ENCODE measurements around the gene FAM163A.

FAM163A gene

DNA sequence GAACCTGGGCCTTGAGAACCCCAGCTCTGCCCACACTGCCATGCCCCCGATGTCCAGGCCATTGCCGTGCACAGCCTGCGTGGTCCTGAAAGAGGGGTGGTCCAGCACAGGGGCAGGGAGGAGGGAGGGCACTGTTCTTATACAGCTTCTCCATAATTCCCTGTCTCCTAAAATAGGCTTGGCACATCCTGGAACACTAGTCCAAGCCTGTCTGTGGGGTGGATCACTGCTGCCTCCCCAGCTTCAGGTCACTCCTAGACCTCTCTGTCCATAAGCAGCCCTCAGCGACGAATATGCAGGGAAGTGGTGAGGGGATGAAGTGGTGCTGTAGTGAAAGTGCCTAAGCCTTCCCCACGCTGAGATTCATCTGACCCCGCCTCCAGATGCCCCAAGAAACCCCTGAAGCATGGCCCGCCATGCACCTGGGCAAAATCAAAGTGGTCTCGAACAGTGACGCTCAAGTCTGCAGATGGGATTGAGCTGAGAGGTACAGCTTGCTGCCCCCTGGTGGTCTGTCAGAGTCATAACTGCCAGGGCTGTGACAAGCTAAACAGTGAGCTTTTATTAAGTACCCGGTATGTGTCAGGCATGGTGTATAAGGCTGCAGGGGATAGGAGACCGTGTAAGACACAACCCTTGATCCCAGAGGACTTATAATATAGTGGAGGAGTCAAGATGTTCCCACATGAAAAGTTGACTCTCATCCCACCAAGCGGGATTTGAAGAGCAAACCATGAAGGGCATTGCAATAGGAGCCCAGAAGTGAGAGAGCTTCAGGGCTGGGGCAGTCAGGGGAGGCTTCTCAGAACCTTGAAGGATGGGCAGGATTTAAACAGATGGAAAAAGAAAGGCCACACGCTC lies 66.6 kb downstream of the FAM163A start:
- TF ChIP-seq POLR2A (IDR thresholded peaks at IDR 0.05; ENCODE audit: low read depth, low read length): no peak
- DNase-seq (ENCODE audit: insufficient read length, low spot score) (peak; percentile 66), FAIRE-seq (no peak)

DNA sequence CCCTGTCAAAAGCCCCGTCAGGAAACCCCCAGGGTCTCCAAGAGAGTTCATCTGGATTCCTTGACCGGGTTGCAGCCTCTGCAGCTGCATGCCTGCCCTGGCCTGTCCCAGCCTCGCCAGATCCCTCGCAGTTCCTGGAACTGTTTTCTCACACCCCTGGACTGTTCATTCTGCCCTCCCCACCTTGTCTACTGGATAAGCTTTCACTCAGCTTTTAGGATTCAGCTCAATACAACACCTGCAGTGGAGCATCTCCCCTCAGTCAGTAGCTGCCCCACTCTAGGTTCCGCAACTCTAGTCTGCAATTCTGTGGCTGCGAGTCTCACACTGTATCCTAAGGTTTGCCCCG lies 67.2 kb downstream of the FAM163A start:
- FAIRE-seq (no peak), DNase-seq (ENCODE audit: insufficient read length, low spot score) (no peak)
- no peak for TF ChIP-seq POLR2A (IDR thresholded peaks at IDR 0.05; ENCODE audit: low read depth, low read length)

DNA sequence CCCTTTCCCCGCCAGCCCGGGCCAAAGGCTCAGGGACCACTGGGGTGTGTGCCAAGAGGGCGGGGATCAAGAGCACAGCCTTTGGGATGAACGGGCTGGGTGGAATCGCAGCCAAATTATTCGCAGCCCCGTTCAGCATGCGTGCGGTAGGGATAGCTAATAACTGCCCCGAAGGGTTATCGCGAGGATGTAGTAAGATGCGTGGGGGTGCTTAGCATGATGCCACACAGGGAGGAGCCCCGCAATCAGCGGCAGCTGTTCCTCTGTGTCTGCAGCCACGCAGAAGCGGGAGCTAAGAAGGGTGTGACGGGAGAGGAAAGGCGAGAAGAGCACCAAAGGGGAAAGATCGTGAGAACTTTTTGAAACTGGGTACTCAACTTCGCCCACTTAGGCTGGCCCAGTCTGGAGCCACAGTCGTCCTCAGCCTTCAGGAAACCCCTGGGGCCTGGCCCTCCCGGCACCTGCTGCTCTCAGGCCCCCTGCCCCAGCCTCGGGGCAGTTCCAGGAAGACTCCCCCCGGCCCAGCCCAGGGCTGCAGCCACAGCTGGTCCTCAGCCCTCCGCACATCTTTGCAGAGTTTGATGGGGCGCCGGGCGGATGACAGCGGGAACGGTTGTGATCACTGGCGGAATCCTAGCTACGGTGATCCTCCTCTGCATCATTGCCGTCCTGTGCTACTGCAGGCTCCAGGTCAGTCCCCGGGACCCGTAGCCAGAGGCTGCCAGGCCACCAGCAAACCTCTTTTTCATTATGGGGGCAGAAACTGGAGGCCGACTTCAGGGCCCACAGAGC lies 69.6 kb downstream of the FAM163A start:
- TF ChIP-seq POLR2A (IDR thresholded peaks at IDR 0.05; ENCODE audit: low read depth, low read length): no peak
- FAIRE-seq (no peak), DNase-seq (ENCODE audit: insufficient read length, low spot score) (no peak)

DNA sequence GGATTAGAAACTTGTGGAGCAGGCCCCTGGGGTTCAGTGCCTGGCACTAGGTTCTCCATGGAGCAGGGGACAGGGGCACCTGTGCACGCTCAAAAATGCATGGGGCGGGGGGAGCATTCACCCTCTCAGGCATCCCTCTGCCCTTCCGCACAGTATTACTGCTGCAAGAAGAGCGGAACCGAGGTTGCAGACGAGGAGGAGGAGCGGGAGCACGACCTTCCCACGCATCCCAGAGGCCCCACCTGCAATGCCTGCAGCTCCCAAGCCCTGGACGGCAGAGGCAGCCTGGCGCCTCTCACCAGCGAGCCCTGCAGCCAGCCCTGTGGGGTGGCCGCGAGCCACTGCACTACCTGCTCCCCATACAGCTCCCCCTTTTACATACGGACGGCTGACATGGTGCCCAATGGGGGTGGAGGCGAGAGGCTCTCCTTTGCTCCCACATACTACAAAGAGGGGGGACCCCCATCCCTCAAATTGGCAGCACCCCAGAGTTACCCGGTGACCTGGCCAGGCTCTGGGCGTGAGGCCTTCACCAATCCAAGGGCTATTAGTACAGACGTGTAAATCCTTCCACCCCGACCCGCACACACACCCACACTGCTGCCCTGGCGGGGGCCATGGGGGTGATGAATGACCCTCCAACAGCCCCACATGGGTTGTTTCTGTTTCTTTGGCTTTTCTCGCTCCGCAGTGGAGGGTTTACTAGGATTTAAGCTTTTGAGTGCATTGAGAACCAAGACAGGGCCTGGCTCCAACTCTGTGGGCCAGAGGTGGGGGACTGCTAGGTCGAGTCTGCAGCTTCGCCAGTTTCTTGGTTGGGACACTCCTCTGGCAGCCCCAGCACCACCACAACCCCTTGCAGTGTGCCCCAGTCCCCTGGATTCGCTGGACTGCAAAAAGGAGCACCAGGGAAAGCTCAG lies 70.8 kb downstream of the FAM163A start:
- no peak for TF ChIP-seq POLR2A (IDR thresholded peaks at IDR 0.05; ENCODE audit: low read depth, low read length)
- FAIRE-seq: no peak
- no peak for DNase-seq (ENCODE audit: insufficient read length, low spot score)

DNA sequence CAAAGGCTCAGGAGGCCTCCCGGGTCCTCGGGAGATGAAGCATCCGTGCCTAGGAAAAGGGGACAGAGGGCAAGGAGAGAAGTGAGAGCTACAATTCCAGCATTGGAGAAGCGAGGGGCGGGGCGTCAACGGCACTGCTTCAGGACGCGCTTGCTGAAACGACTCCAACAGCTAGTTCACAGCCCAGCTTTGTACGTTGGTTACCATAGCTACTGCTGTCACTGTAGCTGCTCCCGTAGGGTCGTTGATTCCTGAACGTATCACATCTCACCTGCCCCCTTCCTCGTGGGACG lies 71.4 kb downstream of the FAM163A start:
- no peak for TF ChIP-seq POLR2A (IDR thresholded peaks at IDR 0.05; ENCODE audit: low read depth, low read length)
- DNase-seq (ENCODE audit: insufficient read length, low spot score) (peak; percentile 49), FAIRE-seq (no peak)

DNA sequence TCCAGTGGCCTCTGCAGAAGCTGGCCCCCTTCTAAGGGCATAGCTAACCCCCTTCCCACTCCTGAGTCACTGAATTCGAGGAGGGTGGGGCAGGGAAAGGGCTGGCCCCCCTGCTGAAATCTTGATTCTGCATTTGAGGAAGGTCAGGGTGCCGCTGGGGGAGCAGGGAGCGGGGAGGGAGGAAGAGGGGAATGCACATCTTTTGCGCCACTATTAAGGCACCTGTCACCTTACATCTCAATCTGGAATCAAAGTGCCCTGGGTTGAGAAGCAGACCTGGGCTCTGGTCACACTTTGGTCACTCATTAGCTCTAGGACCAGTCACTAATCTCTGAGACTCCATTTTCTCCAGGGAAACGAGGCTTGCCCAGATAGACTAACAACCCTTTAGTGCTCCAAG lies 72.5 kb downstream of the FAM163A start:
- TF ChIP-seq POLR2A (IDR thresholded peaks at IDR 0.05; ENCODE audit: low read depth, low read length): no peak
- DNase-seq (ENCODE audit: insufficient read length, low spot score): no peak
- FAIRE-seq: no peak

DNA sequence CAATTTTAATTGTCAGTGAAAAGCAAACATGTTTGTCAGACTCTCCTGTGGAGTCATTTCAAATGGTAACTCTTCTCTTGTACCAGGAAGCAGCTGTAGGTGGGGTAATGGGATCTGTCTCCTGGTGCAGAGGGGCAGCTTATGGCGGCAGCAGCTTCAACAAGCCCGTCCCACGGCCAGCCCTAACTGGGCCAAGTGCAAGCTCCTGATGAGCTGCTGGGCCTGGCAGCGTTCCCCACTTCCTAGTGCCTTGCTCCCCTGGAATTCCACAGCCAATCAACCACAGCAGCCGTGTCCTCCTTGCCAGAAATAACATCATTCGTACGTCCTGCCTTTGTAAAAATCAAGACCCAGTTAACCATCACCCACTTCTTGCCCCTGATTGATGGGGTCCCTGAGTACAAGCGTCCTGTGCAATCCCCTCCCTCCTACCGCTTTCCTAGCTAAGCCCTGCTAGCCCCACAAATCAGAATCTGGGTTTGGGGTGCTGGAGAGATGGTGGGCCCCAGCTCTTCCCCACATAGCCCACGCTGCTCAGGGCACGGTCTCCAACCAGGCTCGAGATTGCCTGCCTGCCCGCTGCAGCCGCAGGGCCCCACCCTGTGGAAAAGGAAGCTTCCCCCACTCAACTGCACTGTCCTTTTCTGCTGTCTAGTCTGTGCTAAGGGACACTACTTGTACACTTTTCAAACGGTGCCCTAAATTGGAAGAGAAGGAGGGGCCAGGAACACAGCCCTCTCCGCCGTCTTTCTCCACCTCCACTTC lies 73.3 kb downstream of the FAM163A start:
- no peak for TF ChIP-seq POLR2A (IDR thresholded peaks at IDR 0.05; ENCODE audit: low read depth, low read length)
- DNase-seq (ENCODE audit: insufficient read length, low spot score) (no peak), FAIRE-seq (no peak)

DNA sequence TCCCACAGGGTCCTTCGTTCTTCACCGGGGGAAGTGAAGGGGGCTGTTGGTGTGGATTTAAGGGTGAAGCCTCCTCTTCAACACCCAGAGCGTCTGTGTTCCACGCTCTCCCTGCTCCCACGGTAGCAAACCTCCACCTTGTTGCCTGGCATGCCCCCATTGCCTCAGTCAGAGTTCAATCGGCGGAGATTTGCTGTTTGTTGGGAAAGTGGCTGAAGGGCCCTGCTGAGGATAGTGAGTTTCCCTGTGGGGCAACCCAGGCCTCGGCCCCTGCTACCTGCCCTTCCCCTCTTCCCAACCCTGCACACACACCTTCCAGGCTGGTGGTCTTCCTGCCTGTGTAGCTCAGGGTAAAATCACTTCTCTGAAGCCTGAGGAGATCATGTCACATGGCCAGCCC lies 74.0 kb downstream of the FAM163A start:
- FAIRE-seq (no peak), DNase-seq (ENCODE audit: insufficient read length, low spot score) (no peak)
- no peak for TF ChIP-seq POLR2A (IDR thresholded peaks at IDR 0.05; ENCODE audit: low read depth, low read length)

DNA sequence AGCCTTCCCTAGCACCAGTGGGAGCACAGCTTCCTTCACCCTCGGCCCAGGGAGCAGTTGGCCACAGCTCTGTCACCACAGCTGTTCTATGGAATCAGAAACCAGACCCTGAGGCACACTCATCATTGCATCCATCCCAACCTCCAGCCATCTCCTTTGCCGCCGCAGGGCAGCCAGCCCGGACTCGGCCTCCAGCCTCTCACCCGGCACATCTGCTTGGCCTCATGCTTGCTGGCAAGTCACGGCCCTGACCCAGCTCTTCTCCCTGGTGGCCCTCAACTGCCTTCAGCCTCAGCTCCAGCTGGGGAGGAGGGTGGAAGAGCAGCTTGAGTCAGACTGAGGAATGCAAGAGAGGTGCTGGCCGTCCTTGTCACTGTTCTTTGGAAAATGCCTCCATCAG lies 74.7 kb downstream of the FAM163A start:
- FAIRE-seq: no peak
- TF ChIP-seq POLR2A (IDR thresholded peaks at IDR 0.05; ENCODE audit: low read depth, low read length): no peak
- DNase-seq (ENCODE audit: insufficient read length, low spot score): no peak

DNA sequence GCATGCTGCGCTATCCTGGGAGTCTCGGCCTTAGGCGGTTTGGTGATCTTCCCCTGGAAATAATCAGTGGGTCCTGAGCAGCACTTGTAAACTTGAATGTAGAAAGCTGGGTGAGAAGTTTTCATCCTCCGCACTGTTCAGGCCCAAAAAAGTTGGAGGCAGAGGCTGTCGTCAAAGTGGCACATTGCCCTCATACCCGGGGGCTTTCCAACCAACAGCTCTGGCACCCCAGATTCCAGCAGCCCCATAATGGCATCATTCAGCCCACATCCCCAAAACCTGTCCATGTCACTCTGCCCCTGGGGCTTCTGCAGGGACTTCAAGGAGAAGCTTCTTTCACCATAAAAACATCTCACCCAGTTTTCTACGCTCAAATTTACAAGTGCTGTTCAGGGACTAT lies 75.2 kb downstream of the FAM163A start:
- DNase-seq (ENCODE audit: insufficient read length, low spot score) (no peak), FAIRE-seq (no peak)

DNA sequence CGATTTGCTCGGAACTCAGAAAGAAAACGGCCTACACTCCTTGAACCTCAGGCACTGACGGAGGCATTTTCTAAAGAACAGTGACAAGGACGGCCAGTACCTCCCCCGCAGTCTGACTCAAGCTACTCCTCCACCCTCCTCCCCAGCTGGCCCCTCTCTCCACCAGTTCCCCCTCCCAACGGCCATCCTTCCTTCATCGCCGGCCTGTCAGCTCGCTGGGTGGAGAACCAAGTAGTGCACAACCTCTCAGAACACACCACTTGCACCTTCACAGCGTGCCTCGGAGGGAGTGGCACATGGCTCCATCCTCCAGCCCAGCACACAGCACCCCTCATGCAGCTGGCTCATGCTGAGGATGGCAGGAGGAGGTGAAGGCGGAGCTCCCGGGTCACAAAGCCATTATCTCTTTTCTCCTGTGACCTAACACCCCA lies 75.7 kb downstream of the FAM163A start:
- no peak for TF ChIP-seq POLR2A (IDR thresholded peaks at IDR 0.05; ENCODE audit: low read depth, low read length)
- FAIRE-seq (no peak), DNase-seq (ENCODE audit: insufficient read length, low spot score) (no peak)

More for the DNA sequence above, 75.2 kb downstream of the FAM163A start:
- TF ChIP-seq POLR2A (IDR thresholded peaks at IDR 0.05; ENCODE audit: low read depth, low read length): no peak

DNA sequence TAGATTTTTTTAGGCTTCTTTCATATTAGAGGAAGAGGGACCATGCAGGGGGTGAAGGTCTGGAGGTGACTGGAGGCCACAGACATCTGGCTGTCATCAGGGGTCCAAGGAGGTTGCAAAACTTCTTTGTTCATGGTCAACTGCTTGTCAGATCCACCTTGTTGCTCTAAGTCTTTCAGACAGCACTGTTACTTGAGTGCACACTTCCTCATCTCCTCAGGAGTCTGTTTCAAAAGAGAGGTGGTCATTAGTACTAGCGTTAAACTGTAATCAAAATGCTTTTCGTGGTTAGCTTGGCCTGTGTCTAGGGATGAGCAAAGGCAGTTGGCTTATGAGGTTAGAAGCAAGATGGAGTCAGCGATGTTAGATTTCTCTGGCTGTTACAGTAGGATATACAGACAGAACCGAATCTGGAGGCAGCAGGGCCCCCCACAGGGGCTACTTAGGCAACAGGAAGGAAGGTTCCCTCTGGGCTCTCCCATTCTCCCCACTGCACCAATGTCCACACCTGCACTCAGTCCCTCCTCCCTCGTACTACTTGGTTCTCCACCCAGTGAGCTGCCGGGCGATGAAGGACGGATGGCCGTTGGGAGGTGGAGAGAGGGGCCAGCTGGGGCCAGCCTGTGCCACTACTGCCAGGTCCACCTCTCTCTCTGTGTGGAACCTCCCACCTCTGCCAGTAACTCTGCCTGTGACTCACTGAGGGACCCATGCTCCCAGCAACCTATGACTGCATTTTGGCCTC lies 77.3 kb downstream of the FAM163A start:
- FAIRE-seq: no peak
- DNase-seq (ENCODE audit: insufficient read length, low spot score): no peak
- TF ChIP-seq POLR2A (IDR thresholded peaks at IDR 0.05; ENCODE audit: low read depth, low read length): no peak

DNA sequence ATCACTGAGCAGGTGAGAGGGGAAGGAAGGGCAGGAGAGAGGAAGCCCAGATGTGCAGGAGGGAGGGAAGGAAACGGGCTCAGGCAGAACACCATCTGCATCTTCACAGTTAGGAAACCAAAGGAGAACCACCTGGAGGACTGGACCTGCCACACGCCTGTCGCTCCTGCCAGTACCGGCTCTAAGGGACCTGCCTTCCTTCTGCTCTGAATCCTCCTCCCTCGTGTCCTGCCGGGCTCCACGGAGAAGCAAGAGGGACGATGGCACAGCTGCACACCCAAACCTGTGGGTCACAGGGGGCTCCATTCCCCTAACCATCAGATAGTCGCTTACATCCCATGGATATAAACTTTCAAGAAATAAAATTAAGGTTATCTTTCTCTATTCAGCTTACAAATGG lies 78.4 kb downstream of the FAM163A start:
- FAIRE-seq (no peak), DNase-seq (ENCODE audit: insufficient read length, low spot score) (no peak)
- no peak for TF ChIP-seq POLR2A (IDR thresholded peaks at IDR 0.05; ENCODE audit: low read depth, low read length)
